HepG2 (cell line): Measurements from ENCODE around the gene METTL16. TPM values are rescaled to one million over a fixed set of nuclear protein-coding genes. Genes with fewer than 3 reads are reported as not detected.

Experiments
- ADNP ChIP-seq: sonication (generic); formaldehyde crosslinking; IDR thresholded peaks from 2 replicates; pipeline ENCODE4 v1.4.0; 2020; ENCODE audit warnings: missing genetic modification reagents
- ARNT2 ChIP-seq: sonication (generic); formaldehyde crosslinking; IDR thresholded peaks from 2 replicates; pipeline ENCODE4 v1.8.0; 2022; ENCODE audit warnings: mild to moderate bottlenecking, low read depth, missing genetic modification reagents, moderate library complexity
- FOXA1 ChIP-seq, 2 experiments: fragments of 450-650 bp in 1 of 2; sonication (generic) in 1 of 2; formaldehyde crosslinking in 1 of 2; IDR thresholded peaks; 2 replicates each; pipeline versions ENCODE4 v1.4.0 to v1.6.1; 2016 to 2020; ENCODE audit warnings: missing genetic modification reagents in 1 of 2
- HDAC1 ChIP-seq: sonication (generic); formaldehyde crosslinking; IDR thresholded peaks from 2 replicates; pipeline ENCODE4 v1.5.1; 2020; ENCODE audit warnings: mild to moderate bottlenecking, missing genetic modification reagents
- IKZF1 ChIP-seq: fragments of 450-650 bp; IDR thresholded peaks from 2 replicates; pipeline ENCODE4 v1.7.1; 2016
- JUN ChIP-seq: sonication (generic); formaldehyde crosslinking; IDR thresholded peaks from 2 replicates; pipeline ENCODE4 v1.4.0; 2020; ENCODE audit warnings: mild to moderate bottlenecking, missing genetic modification reagents
- KDM2A ChIP-seq: sonication (generic); formaldehyde crosslinking; IDR thresholded peaks from 2 replicates; pipeline ENCODE4 v1.4.0; 2020; ENCODE audit warnings: low read depth, missing genetic modification reagents, borderline replicate concordance
- KDM5A ChIP-seq: fragments of 200-600 bp; sonication (generic); IDR thresholded peaks from 2 replicates; pipeline ENCODE4 v1.7.0; 2018; ENCODE audit warnings: antibody characterized with exemption, mild to moderate bottlenecking, low read length, borderline replicate concordance
- KDM5B ChIP-seq: sonication (generic); formaldehyde crosslinking; IDR thresholded peaks from 2 replicates; pipeline ENCODE4 v1.4.0; 2020; ENCODE audit warnings: missing genetic modification reagents, mild to moderate bottlenecking, borderline replicate concordance
- PLSCR1 ChIP-seq: sonication (generic); formaldehyde crosslinking; IDR thresholded peaks from 2 replicates; pipeline ENCODE4 v1.5.0; 2020; ENCODE audit warnings: missing genetic modification reagents, mild to moderate bottlenecking, borderline replicate concordance
- RBM22 ChIP-seq: fragments of 200-400 bp; formaldehyde crosslinking; optimal IDR thresholded peaks from 2 replicates; pipeline ENCODE3; 2017; ENCODE audit warnings: mild to moderate bottlenecking, low read length, moderate library complexity
- RFX3 ChIP-seq: IDR thresholded peaks from 2 replicates; pipeline ENCODE4 v1.6.1; 2016; ENCODE audit warnings: missing biosample characterization, missing genetic modification reagents
- SP2 ChIP-seq: sonication (generic); formaldehyde crosslinking; IDR thresholded peaks from 2 replicates; pipeline ENCODE4 v1.5.1; 2020; ENCODE audit warnings: mild to moderate bottlenecking, missing genetic modification reagents
- ZBTB4 ChIP-seq: sonication (generic); formaldehyde crosslinking; IDR thresholded peaks from 2 replicates; pipeline ENCODE4 v1.4.0; 2020; ENCODE audit warnings: missing genetic modification reagents, mild to moderate bottlenecking, borderline replicate concordance
- ZFP1 ChIP-seq: IDR thresholded peaks from 2 replicates; pipeline ENCODE4 v1.6.1; 2016
- ZNF431 ChIP-seq: sonication (generic); formaldehyde crosslinking; IDR thresholded peaks from 2 replicates; pipeline ENCODE4 v1.9.0; 2022; ENCODE audit warnings: missing genetic modification reagents, low read depth, mild to moderate bottlenecking, borderline replicate concordance
- ZNF589 ChIP-seq: sonication (generic); formaldehyde crosslinking; conservative IDR thresholded peaks from 2 replicates; pipeline ENCODE4 v1.8.0; 2022; ENCODE audit warnings: mild to moderate bottlenecking, moderate library complexity, missing genetic modification reagents
- ZNF614 ChIP-seq: IDR thresholded peaks from 2 replicates; pipeline ENCODE4 v1.6.1; 2018; ENCODE audit warnings: missing biosample characterization, missing genetic modification reagents, inconsistent platforms, borderline replicate concordance
- ZNF749 ChIP-seq: sonication (generic); formaldehyde crosslinking; IDR thresholded peaks from 2 replicates; pipeline ENCODE4 v1.8.0; 2022; ENCODE audit warnings: mild to moderate bottlenecking, missing genetic modification reagents, moderate library complexity, borderline replicate concordance
- ZNF788 ChIP-seq: sonication (generic); formaldehyde crosslinking; IDR thresholded peaks from 2 replicates; pipeline ENCODE4 v1.5.0; 2020; ENCODE audit warnings: mild to moderate bottlenecking, missing genetic modification reagents, borderline replicate concordance
- polyA plus RNA-seq, 8 experiments: library from polyadenylated mRNA; depleted of rRNA in 3 of 8; stranded (reverse) in 7 of 8; unstranded in 1 of 8; fragments of >200 nt; fragmentation: Illumina TruSeq in 4 of 8; extraction: Trizol in 4 of 8; gene quantifications; 2 replicates each; pipeline versions ENCODE4 v1.2.1 to v1.2.3, GENCODE V29; 2011 to 2016; ENCODE audit warnings: low read depth in 4 of 8, missing spikeins in 1 of 8, mixed read lengths in 1 of 8; ENCODE audit not compliant: insufficient read depth in 1 of 8
- total RNA-seq, 5 experiments: library from RNA; depleted of rRNA; stranded (reverse); fragments of >200 nt; fragmentation: Illumina TruSeq; extraction: Trizol; gene quantifications; 2 replicates each; pipeline ENCODE4 v1.2.3, GENCODE V29; 2016; ENCODE audit warnings: low read depth in 1 of 5
- TF ChIP-seq, protein P1 (sequence below): sonication (generic); formaldehyde crosslinking; IDR thresholded peaks from 2 replicates; pipeline ENCODE4 v1.4.0; 2020; ENCODE audit warnings: missing genetic modification reagents
- TF ChIP-seq, protein P2 (sequence below): sonication (generic); formaldehyde crosslinking; IDR thresholded peaks from 2 replicates; pipeline ENCODE4 v1.5.0; 2020; ENCODE audit warnings: mild to moderate bottlenecking, missing genetic modification reagents

The METTL16 gene
- total and polyA plus RNA-seq, 2 of the 13 experiments (the other 11 are each of a cell fraction or from before 2014, with no cell fraction given) = 11.6 to 18.5 TPM

- TF ChIP-seq, protein P1, sequence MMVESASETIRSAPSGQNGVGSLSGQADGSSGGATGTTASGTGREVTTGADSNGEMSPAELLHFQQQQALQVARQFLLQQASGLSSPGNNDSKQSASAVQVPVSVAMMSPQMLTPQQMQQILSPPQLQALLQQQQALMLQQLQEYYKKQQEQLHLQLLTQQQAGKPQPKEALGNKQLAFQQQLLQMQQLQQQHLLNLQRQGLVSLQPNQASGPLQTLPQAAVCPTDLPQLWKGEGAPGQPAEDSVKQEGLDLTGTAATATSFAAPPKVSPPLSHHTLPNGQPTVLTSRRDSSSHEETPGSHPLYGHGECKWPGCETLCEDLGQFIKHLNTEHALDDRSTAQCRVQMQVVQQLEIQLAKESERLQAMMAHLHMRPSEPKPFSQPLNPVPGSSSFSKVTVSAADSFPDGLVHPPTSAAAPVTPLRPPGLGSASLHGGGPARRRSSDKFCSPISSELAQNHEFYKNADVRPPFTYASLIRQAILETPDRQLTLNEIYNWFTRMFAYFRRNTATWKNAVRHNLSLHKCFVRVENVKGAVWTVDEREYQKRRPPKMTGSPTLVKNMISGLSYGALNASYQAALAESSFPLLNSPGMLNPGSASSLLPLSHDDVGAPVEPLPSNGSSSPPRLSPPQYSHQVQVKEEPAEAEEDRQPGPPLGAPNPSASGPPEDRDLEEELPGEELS (CRISPR knock-in tag) = no peak
- TF ChIP-seq PLSCR1 (CRISPR knock-in tag) (no peak), HDAC1 (CRISPR knock-in tag) (peak; percentile 48; the same call in 1 of the 2 replicates), ARNT2 (CRISPR knock-in tag) (peak; percentile 78; the same call in 1 of the 2 replicates), KDM2A (CRISPR knock-in tag) (peak; percentile 17; the same call in 1 of the 2 replicates), KDM5A (peak; percentile 10; the same call in 1 of the 2 replicates), RFX3 (no peak), ZNF589 (CRISPR knock-in tag) (no peak), ADNP (no peak), ZNF788 (CRISPR knock-in tag) (peak; percentile 25; the same call in 1 of the 2 replicates), ZBTB4 (CRISPR knock-in tag) (no peak), ZFP1 (CRISPR knock-in tag) (no peak), KDM5B (CRISPR knock-in tag) (0 out of 2 replicates have a peak, but pooled peaks have one; percentile 36), ZNF749 (CRISPR knock-in tag) (no peak), JUN (CRISPR knock-in tag) (no peak), ZNF614 (CRISPR knock-in tag) (no peak), SP2 (peak; percentile 41; the same call in 1 of the 2 replicates), IKZF1 (no peak), FOXA1 (IDR thresholded peaks at IDR 0.05) (no peak), FOXA1 (CRISPR knock-in tag; IDR thresholded peaks at IDR 0.05) (no peak), RBM22 (peak; percentile 31), ZNF431 (no peak)
- TF ChIP-seq, protein P2, sequence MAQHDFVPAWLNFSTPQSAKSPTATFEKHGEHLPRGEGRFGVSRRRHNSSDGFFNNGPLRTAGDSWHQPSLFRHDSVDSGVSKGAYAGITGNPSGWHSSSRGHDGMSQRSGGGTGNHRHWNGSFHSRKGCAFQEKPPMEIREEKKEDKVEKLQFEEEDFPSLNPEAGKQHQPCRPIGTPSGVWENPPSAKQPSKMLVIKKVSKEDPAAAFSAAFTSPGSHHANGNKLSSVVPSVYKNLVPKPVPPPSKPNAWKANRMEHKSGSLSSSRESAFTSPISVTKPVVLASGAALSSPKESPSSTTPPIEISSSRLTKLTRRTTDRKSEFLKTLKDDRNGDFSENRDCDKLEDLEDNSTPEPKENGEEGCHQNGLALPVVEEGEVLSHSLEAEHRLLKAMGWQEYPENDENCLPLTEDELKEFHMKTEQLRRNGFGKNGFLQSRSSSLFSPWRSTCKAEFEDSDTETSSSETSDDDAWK = no peak
These were observed 119.2 kb downstream of the METTL16 start (continued) for GRCh38 chr17:2392252-2393173.
